GM18951 (cell line): ENCODE measurements around the gene LKAAEAR1.

Source experiments
- POLR2A ChIP-seq: IDR thresholded peaks from 4 replicates; pipeline ENCODE4 v1.6.1; 2011; ENCODE audit warnings: mild to moderate bottlenecking; ENCODE audit not compliant: insufficient read length, insufficient read depth; ENCODE audit errors: extremely low read depth
- in situ Hi-C: fragments of 300-500 bp; cut with MboI; formaldehyde crosslinking; loops from one replicate; pipeline ENCODE4 v1.12.0; 2022; ENCODE audit warnings: low sequenced_read_pairs, mixed read lengths, inconsistent platforms; ENCODE audit not compliant: unreplicated experiment

LKAAEAR1 gene

DNA sequence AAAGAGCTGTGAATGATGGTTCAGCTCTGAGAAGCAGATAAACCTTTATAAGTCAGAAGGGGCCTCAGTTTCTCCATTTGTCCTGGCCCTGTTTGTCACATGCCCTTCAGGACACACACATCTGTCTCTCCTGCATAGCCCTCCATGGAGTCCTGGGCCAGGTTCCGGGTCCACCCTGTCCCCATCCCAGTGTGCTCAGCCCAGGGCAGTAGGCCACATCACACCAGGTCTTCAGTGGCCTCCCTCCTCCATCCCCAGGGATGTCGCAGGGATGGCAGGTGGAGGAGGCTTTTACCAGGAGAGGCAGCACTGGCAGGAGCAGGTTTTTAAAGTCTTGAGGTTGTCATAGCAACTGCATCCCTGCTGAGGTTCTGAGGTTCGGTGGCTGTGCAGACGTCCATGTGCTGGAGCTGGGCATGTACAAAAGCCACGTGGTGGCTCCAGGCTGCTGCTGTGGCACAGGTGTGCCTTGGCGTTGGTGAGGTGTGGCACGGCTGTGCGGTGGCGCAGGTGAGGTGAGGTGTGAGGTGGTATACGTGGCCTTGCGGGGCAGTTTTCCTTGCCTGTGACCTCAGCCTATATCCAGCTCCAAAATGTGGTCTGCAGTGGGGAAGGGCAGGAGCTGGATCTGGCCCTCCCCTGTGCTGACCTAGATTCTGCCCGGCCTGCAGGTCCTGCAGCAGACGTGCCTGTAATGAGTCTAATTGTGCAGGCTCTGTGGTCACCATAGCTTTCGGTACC, 31.1 kb upstream of the LKAAEAR1 start:
- in situ Hi-C loops, result no loop called here
- no peak for TF ChIP-seq POLR2A

DNA sequence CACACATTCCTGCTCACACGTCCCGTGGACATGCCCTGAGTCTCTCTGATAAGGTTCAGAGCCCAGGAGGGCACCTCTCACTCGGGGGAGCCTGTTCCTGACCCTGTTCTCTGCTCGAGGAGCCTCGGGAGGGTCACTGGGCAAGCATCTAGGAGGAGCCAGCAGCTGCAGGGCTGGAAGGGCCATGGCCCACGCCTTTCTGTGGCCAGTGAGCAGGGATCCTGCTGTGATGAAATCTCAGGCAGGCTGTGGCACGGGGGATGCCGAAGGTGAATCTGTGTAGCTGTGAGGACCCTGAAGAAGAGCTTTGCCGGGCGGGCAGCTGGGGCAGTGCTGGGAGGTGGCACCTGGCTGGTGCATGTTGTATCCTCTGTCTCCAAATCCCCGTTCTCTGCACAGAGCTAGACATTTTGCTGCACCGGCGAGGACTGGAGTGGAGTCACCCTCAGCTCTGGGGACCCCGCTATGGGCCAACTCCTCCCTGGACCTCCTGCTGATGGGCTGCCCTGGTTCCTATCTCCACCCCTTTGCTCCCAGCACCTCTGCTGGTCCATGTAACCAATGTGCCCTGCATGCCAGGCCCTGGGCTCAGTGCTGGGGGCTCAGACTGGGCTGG, 30.3 kb upstream of the LKAAEAR1 start:
- in situ Hi-C loops, result no loop called here
- TF ChIP-seq POLR2A, result no peak

GRCh38 chr20:64113796-64114355, 29.7 kb upstream of the LKAAEAR1 start:
- TF ChIP-seq POLR2A, result no peak
- in situ Hi-C loops, result no loop called here

DNA sequence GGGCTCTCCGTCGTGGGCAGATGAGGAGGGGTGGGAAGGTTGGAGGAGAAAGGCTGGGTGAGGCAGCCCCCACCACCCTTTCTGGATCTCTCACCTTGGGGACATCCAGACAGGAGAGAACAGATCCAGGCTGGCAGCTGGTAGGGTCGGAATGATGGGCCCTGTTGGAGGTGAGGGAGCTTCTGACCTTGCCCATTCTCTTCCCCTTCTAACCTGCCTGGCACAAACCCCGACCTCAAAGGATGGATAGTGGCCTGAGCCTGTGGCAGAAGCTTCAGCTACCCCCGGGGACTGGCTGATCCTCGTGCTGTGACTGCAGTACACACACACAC, 29.2 kb upstream of the LKAAEAR1 start:
- in situ Hi-C loops, result no loop called here
- TF ChIP-seq POLR2A, result no peak

- in situ Hi-C loops, result no loop called here
- no peak for TF ChIP-seq POLR2A
These were observed 28.7 kb upstream of the LKAAEAR1 start for GRCh38 chr20:64112691-64113443.

GRCh38 chr20:64111841-64112641, 27.8 kb upstream of the LKAAEAR1 start:
- no peak for TF ChIP-seq POLR2A
- in situ Hi-C loops, result no loop called here

DNA sequence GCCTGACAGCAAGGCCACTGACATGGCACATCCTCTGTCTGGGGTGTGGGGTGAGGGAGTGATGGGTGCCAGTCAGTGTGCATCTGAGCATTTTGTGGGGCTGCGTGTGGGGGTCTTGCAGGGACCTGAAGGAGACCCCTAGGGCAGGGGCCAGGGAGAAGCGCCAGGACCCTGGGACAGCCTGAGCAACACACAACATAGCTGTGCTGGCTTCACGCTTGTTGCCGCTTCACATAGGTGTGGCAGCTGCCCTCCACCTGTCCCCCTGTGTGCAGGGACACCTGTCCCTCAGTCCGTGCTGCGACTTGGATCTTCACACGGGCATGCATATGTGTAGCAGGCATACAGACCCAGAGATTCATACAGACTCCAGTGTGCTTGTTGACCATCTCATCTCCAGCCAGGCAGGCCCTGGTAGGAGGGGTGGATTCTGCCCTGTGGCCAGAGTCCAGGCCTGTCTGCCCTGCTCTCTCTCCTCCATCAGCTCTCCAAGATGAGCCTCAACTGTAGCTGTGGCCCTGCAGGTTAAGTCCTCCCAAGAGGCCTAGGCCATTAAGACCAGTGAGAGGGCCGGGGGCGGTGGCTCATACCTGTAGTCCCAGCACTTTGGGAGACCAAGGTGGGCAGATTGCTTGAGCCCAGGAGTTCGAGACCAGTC, 26.3 kb upstream of the LKAAEAR1 start:
- in situ Hi-C loops, result no loop called here
- no peak for TF ChIP-seq POLR2A

DNA sequence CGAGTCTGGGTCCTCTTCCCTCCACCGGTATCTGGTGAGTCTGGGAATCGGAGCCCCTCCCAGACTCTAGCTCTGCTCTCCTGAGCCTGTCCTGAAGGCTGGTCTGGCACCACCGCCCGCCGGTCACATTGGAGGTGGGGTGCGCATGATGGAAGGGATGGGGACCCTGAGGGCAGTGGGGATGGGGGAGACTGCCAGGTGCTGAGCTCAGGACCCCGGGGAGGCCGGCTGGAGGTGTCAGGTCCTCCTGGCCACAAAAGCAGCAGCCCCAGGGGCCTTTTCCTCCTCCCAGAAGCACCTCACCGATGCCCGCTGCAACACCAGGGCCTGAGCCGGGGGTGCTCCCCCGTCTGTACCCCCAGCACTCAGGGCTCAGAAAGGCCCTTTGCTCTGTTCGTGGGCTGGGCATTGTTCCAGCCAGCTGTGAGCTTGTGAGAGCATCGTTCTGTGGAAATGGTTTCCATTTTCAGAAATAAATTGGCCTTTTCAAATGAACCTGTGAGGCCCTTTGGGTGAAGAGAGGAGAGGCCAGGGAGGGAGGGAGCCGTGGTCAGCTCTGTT, 25.7 kb upstream of the LKAAEAR1 start:
- TF ChIP-seq POLR2A, result no peak
- in situ Hi-C loops, result no loop called here

DNA sequence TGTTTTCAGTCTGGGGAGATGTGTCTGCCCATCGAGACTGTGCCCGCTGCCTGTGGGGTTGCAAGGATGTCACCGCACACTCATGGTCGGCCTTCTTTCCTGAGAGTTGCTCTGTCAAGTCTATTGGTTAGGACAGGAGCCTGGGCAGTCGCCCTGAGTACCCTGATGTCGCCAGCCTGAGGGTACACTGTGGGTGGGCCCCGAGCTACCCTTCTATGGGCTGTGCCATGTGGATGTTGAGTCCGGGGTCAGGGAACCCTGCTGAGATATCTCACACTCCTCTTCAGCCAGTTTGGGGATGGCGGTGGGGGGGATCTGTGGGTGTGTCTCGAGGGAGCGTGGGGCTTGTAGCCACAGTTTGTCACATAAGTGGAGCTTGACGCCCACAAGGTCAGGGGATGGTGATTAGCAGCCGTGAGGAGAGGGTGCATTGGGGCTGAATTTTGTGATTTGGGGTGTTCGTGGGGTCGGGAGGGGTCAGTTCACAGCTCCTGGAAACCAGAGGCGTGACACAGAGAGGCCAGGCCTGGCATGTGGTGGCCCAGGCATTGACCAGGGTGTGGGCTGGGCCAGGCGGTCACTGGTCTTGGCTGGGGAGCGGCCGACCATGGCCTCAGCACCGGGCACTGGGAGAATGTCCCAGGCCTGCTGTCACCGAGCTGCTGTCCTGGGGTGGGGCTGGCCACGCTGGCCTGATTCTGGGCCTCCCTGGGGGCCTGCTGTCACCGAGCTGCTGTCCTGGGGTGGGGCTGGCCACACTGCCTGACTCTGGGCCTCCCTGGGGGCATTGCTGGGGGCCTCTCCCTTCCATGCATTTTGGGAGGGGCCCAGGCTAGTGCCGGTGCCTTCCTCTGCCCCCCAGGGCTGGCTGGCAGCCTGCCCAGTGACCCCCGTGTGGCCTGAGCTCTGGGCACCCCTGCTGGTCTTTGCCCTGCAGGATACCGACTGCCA, 24.8 kb upstream of the LKAAEAR1 start:
- TF ChIP-seq POLR2A, result no peak
- in situ Hi-C loops, result no loop called here

- in situ Hi-C loops, result no loop called here
- TF ChIP-seq POLR2A, result no peak
These were observed 23.7 kb upstream of the LKAAEAR1 start for GRCh38 chr20:64107736-64108457.
